Adrenal gland (tissue), 12 donors: ENCODE results near the gene HSD17B1. TPM values are rescaled to one million over a fixed set of nuclear protein-coding genes. Genes with fewer than 3 reads are reported as not detected.
A peak's percentile ranks its signal among the peaks of the same experiment; 100 is the strongest.

Source experiments
- DNase-seq, 7 donors: peaks; one replicate each; pipeline ENCODE4 v3.0.0-alpha.2; 2019 to 2020
- H3K27ac ChIP-seq, 5 donors: fragments of 200-600 bp; sonication (generic) in 4 of 5; 1 replicate in 3 of 5; 2 replicates in 2 of 5; pipeline versions ENCODE4 v1.5.1 to v1.8.0; 2016 to 2020; ENCODE audit warnings: mild to moderate bottlenecking in 1 of 5
- H3K27me3 ChIP-seq: fragments of 200-600 bp; 2 replicates; pipeline ENCODE4 v1.8.0; 2021
- H3K36me3 ChIP-seq, 2 donors: fragments of 200-600 bp; replicated peaks in 1 of 2; 1 replicate in 1 of 2; 2 replicates in 1 of 2; pipeline versions ENCODE4 v1.5.1 to v1.8.0; 2018 to 2022
- H3K4me1 ChIP-seq, 2 donors: fragments of 200-600 bp; replicated peaks in 1 of 2; 1 replicate in 1 of 2; 2 replicates in 1 of 2; pipeline versions ENCODE4 v1.5.1 to v1.8.0; 2018 to 2021
- H3K4me3 ChIP-seq, 4 donors: fragments of 200-600 bp; sonication (generic) in 3 of 4; one replicate each; pipeline ENCODE4 v1.5.1; 2016 to 2018
- H3K9me3 ChIP-seq, 3 donors: fragments of 200-600 bp; sonication (generic) in 1 of 3; replicated peaks in 1 of 3; 1 replicate in 2 of 3; 2 replicates in 1 of 3; pipeline versions ENCODE4 v1.5.1 to v1.8.0; 2016 to 2021
- POLR2A ChIP-seq, 2 donors: fragments of 450-650 bp; IDR thresholded peaks; one replicate each; pipeline ENCODE4 v1.6.1; 2017; ENCODE audit warnings: antibody characterized with exemption in 2 of 2, mild to moderate bottlenecking in 2 of 2, moderate library complexity in 1 of 2
- WGBS, 4 donors: extraction: QIAGEN DNeasy Blood & Tissue Kit in 2 of 4; methylation state at CpG; one replicate each; pipeline versions ENCODE4 v1.1.5 to v1.1.7; 2013 to 2017; 5-methylcytosine and 5-hydroxymethylcytosine counted together
- intact Hi-C, 2 donors: fragments of 100-400 bp; cut with DNase I; formaldehyde crosslinking; loops; one replicate each; pipeline versions ENCODE4 v1.14.1 to v1.15.0; 2022 to 2023
- polyA plus RNA-seq, 3 donors: library from polyadenylated mRNA; stranded (reverse); fragments of 200-250 nt in 2 of 3; fragments of 350-450 nt in 1 of 3; fragmentation: Illumina TruSeq in 1 of 3; extraction: RNeasy Lipid Tissue Mini Kit (QIAGEN cat#74804) in 1 of 3; gene quantifications; one replicate each; pipeline ENCODE4 v1.2.3, GENCODE V29; 2013 to 2014
- total RNA-seq, 9 donors: library from RNA; depleted of rRNA in 4 of 9; stranded (reverse); fragments of >200 nt in 4 of 9; fragments of 120-200 nt in 1 of 9; fragmentation: NEBNext Ultra II Directional in 1 of 9; extraction: Animal tissue kit (Norgen Biotek cat#: 25700) in 1 of 9; gene quantifications; one replicate each; pipeline versions ENCODE4 v1.1.0 to v1.2.4, GENCODE V29; 2013 to 2023
- TF ChIP-seq, protein P1 (sequence below), 6 experiments: fragments of 450-650 bp in 4 of 6; fragments of 200-600 bp in 2 of 6; sonication (generic) in 1 of 6; IDR thresholded peaks; 1 replicate in 5 of 6; 2 replicates in 1 of 6; pipeline versions ENCODE4 v1.5.1 to v1.8.0; 2016 to 2021; ENCODE audit warnings: antibody characterized with exemption in 6 of 6, mild to moderate bottlenecking in 2 of 6, moderate library complexity in 1 of 6
- donor health status: healthy with polysubstance abuse.
- donor health status: Bipolar disorder and iron deficiency.
- donor health status: DM: yes; HTN: yes; CAD: no.
- donor health status: DM: no; HTN: no; CAD: no.
- donor health status: DM: no; HTN: no; CAD: no.
- donor health status: DM: yes; HTN: yes; CAD: no.

The HSD17B1 gene
- total and polyA plus RNA-seq, 12 donors, result 0.22 to 7.6 (median 2.1) TPM

DNA sequence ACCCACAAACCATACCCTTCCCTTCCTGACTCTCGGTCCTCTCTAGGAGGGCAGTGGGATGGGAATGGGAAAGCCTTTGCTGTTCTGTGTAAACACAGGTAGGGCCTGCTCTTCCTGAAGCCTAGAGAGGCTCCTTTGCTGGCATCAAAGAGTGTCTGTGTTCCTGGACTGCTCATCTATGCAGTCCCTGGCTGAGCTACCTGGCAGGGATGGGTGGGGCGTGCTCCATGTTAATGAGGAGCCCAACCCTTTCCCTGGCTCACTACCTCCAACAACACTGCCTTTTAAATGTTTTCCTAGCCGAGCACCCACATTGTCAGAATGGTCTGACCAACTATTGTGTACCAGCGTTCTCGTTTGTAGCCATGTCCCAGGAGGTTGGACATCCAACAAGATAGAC lies 43.3 kb upstream of the HSD17B1 start:
- intact Hi-C loops, result no loop called here
- H3K36me3 ChIP-seq, result peaks cover 0 to 63% of the 10 kb centered on the region in 2 donors

GRCh38 chr17:42509841-42510240 lies 42.9 kb upstream of the HSD17B1 start:
- Histone ChIP-seq H3K4me3 (no peak overlapping the region), H3K9me3 (no peaks in the 10 kb centered on the region), H3K4me1 (peaks cover 6 to 23% of the 10 kb centered on the region in 2 donors), H3K27ac (no peak overlapping the region), H3K36me3 (peaks cover 0 to 63% of the 10 kb centered on the region in 2 donors), H3K27me3 (no peaks in the 10 kb centered on the region)
- TF ChIP-seq POLR2A (IDR thresholded peaks at IDR 0.05), result no peak
- TF ChIP-seq, protein P1, sequence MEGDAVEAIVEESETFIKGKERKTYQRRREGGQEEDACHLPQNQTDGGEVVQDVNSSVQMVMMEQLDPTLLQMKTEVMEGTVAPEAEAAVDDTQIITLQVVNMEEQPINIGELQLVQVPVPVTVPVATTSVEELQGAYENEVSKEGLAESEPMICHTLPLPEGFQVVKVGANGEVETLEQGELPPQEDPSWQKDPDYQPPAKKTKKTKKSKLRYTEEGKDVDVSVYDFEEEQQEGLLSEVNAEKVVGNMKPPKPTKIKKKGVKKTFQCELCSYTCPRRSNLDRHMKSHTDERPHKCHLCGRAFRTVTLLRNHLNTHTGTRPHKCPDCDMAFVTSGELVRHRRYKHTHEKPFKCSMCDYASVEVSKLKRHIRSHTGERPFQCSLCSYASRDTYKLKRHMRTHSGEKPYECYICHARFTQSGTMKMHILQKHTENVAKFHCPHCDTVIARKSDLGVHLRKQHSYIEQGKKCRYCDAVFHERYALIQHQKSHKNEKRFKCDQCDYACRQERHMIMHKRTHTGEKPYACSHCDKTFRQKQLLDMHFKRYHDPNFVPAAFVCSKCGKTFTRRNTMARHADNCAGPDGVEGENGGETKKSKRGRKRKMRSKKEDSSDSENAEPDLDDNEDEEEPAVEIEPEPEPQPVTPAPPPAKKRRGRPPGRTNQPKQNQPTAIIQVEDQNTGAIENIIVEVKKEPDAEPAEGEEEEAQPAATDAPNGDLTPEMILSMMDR (IDR thresholded peaks at IDR 0.05), result no peak
- 72 to 86% (median 78%) methylated on average over 2 of the region's 2 CpGs for WGBS, 4 donors
- intact Hi-C loops, result loop anchor here in 1 of 2 donors (10.0 kb wide), 1 partner anchor 185 kb away; no protein-coding TSS in a partner anchor
- DNase-seq, result no peak

More for the DNA sequence above, 43.3 kb upstream of the HSD17B1 start:
- Histone ChIP-seq H3K27me3 (no peaks in the 10 kb centered on the region), H3K27ac (no peak overlapping the region), H3K4me3 (no peak overlapping the region), H3K9me3 (no peaks in the 10 kb centered on the region), H3K4me1 (peaks cover 6 to 23% of the 10 kb centered on the region in 2 donors)
- no peak for DNase-seq
- TF ChIP-seq, protein P1 (IDR thresholded peaks at IDR 0.05), result no peak
- no peak for TF ChIP-seq POLR2A (IDR thresholded peaks at IDR 0.05)
- WGBS, 4 donors, result 89 to 95% (median 92%) methylated on average over 5 of the region's 5 CpGs

- 76 to 89% (median 82%) methylated on average over 9 of the region's 9 CpGs for WGBS, 4 donors
- no peaks in the 10 kb centered on the region for H3K27me3 ChIP-seq
- no peak for TF ChIP-seq POLR2A (IDR thresholded peaks at IDR 0.05)
- TF ChIP-seq, protein P1 (IDR thresholded peaks at IDR 0.05), result no peak
- H3K36me3 ChIP-seq, result peaks cover 0 to 73% of the 10 kb centered on the region in 2 donors
- peak overlapping the region in 3 of 5 donors; percentile 56 to 78 (median 76) for H3K27ac ChIP-seq
- H3K9me3 ChIP-seq, result no peaks in the 10 kb centered on the region
- no peak for DNase-seq
- H3K4me1 ChIP-seq, result peaks cover 6 to 23% of the 10 kb centered on the region in 2 donors
- intact Hi-C loops, result loop anchor here in 1 of 2 donors (10.0 kb wide), 1 partner anchor 187 kb away; no protein-coding TSS in a partner anchor
- no peak overlapping the region for H3K4me3 ChIP-seq
Observed at GRCh38 chr17:42512246-42512645, 40.5 kb upstream of the HSD17B1 start.

DNA sequence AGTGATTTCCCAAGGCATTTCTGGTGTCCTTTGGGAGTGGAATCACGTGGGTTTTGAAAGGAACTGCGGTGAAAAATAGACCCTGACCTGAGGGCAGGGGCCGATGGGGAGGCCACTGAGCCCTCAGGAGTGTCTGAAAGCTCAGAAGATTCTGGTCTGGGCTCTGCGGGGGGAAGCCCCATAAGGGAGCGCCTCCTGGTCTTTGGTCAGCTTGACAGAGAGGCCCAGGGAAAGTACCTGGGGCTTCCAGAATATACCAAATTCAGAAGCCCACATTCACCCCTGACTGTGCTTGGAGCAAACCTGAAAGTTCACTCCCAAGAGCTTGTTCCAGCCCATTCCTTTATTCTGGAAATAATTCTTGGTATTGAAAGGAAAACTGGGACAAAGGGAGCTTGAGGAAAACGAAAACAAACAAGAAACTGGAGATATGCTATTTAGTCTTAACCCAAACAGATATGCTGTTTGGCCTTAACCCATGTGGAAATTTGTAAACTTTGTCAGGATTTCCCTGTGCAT lies 39.9 kb upstream of the HSD17B1 start:
- 46 to 58% (median 51%) methylated on average over 1 to 6 of the region's 6 CpGs for WGBS, 4 donors
- Histone ChIP-seq H3K4me1 (peaks cover 9 to 29% of the 10 kb centered on the region in 2 donors), H3K36me3 (peaks cover 0 to 68% of the 10 kb centered on the region in 2 donors), H3K27me3 (no peaks in the 10 kb centered on the region), H3K27ac (peak overlapping the region in 4 of 5 donors; percentile 18 to 78 (median 66)), H3K9me3 (no peaks in the 10 kb centered on the region), H3K4me3 (no peak overlapping the region)
- intact Hi-C loops, result loop anchor here in 1 of 2 donors (10.0 kb wide), 1 partner anchor 188 kb away; no protein-coding TSS in a partner anchor
- DNase-seq, result peak in 1 of 7 donors; percentile 29
- TF ChIP-seq POLR2A (IDR thresholded peaks at IDR 0.05), result no peak
- TF ChIP-seq, protein P1 (IDR thresholded peaks at IDR 0.05), result no peak
